Stimulated activated CD4-positive, alpha-beta T cell treated with anti-CD3 and anti-CD28 coated beads, Interleukin-4, amount 100 ng/mL, for 1 hour (primary cell): Measurements from ENCODE around the gene NFIX.

Experiments
- DNase-seq: peaks from one replicate; pipeline ENCODE4 v3.0.0-alpha.2; 2020

Gene NFIX

GRCh38 chr19:13095934-13096927 is 101.0 kb downstream of the NFIX start:
- DNase-seq = no peak

DNA sequence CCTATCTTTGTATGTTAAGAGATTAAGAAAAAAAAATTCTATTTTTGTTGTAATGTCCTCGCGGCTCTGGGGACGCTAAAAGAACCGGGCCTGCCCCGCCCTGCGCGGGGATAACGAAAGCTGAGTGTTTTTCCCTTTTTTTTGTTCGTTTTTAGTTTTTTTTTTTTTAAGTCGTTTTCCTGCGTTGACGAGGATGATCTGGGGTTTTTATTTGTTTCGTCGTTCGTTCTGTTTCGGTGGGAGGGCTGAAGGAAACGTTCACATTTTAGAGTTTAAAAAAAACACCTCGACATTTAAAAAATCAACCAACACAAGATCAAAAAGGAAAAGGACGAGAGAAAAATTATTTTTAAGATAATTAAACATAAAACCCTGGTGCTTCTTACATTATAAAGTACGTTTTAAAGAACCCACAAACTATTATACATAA is 101.8 kb downstream of the NFIX start:
- no peak for DNase-seq

DNA sequence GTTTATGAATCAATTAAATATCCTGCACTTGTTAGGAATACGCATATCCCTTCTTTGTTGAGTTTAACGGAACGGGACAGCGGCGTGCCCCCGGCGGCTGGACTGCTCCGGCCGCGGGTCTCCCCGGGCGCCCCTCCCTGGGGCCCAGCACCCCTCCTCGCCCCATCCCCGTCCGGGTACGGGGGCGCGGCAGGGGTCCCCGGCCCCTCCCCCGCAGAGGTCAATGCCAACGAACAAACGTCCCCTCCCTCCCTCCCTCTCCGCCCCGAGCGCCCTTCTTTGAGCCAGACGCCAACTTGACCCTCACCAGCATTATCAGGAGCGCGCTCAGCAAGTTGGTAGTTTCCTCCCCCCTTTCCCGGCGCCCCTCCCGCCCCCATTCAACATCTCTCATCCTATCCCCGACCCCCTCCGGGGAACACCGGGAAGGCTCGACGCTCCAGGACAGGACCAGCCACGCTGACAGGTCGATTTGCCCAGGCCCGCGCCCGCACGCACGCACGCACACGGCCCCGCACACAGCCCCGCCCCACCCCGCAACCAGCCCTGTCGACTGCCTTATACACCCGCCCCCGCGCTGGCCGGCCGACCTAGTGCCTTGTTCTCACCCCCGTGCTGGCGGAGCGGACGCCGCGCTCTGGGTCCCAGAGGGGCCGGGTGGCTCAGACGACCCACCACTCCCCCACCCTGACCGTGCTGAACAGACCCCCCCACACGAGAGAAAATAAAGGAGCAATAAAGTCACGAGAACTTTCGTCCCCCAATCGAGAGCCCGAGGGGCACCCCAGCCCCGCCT is 102.4 kb downstream of the NFIX start:
- no peak for DNase-seq

GRCh38 chr19:13098277-13099072 is 103.2 kb downstream of the NFIX start:
- no peak for DNase-seq

- peak; percentile 76 for DNase-seq
Observed at GRCh38 chr19:13099073-13099999, 104.1 kb downstream of the NFIX start.

- DNase-seq = peak; percentile 51
Observed at GRCh38 chr19:13100031-13100588, 104.8 kb downstream of the NFIX start.

DNA sequence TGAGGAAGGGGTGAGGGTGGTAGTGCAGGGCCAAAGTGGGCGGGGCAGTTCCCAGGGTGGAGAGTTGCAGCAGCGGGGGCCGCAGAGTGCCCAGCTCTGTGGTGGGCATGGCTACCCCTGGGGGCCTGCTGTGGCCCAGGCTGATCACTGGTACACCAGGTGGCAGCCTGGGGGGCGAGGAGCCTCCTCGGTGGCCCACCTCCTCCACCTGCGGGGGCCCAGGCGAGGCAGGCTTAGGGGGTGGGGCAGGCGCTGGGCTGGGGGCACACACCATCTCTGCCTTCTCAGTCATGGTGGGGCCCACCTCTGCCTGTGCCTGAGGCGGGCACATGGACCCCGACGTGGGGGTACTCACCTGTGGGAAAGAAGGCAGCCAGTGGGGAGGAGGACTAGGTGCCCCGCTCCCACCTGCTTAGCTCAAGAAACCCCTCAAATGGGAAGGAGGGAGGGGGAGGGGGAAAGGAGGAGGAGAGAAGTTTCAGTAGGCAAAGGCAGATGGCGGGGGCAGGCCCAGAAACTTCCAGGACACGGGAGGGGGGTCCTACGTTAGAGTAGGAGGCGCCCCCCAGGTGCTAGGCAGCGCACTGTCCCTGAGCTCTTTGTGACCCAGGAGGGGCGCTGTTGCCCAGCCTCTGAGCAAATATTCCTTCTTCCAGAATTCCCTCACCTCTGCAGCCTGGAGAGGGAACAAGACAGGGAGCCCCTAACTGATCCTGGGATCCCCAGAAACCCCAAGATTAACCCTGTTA is 105.7 kb downstream of the NFIX start:
- DNase-seq = no peak

DNA sequence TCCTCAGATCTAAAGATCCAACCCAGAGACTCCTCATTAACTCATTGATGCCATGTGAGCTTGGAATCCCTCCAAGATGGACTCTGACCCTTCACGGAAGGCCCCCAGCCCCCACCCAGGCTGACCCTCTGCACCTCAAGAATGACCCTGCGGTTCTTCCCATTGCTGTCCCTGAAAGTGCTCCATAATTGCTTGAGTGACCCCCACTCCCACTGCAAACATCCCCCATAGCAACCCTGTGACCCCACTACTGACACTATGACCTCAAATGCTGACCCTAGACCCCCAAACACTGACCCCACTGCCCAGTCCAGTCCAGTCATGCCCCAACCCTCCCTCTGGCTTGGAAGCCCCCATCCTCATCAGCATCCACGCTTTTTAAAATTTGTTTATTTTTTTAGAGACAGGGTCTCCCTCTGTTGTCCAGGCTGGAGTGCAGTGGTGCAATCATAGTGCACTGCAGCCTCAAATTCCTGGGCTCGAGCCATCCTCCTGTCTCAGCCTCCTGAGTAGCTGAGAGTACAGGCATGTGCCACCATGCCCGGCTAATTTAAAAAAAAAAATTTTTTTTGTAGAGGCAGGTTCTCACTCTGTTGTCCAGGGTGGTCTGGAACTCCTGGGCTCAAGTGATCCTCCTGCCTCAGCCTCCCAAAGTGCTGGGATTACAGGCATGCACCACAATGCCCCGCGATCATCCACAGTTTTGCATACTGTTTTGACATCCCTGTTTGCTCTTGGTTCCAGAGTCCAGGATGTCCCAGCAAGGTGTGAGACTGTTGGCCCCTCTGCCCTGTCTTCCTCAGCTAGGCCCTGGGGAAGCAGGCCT is 106.5 kb downstream of the NFIX start:
- DNase-seq = no peak

DNA sequence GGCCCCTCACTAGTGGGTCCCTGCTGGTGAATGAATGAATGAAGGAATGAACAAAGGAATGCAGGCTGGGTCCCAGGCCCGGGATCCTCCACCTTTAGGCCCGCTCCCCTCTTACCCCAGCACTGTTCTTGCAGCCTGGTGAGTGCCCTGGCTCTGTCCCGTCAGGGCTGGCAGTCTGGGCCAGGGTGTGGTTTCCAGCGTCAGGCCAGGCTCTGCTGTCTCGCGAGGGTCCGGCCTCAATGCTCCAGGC is 107.1 kb downstream of the NFIX start:
- DNase-seq = no peak

DNA sequence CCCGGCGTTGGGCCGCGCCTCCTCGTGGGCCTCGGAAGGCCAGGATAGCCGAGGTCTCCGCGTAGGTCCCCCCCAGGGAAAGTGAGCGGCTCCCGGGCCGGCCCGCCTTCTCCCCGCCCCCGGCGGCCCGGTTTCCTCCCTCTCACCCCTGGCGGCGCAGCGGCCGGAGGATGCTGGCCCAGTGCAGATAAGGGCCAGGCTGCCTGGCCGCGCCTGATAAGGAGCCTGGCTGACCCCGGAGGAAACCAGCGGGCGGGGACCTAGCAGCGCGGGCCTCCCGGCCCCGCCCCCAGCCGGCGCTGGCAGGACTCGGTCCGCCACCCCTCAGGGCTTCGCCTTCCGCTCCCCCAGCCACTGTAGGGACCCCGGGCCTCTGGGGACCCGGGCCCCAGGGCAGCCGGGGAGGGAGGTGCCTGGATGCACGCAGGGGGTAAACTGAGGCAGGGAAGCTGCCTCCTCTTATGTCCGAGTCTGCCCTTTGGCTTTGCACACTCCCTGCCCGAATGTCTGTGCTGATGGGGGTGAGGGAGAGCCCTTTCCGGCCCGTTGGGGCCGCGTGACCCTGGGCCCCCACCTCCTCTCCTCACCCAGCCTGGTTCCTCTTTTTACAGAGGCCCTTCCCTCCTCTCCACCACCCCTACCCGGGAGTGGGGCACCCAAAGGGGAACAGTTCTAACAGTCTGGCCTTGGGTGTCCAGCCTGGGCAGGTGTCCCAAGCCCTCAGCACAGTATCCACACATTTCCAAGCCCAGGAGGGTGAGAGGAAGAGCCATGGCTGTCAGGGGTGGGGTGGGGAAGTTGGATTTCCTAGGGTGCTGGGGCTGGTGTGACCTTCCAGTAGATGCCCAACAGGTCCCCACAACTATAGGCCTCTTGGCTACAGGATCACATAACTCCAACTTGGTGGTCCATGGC is 107.6 kb downstream of the NFIX start, which contains the start of gene LYL1:
Gene LYL1 (minus strand): TSS at position 193 of the 915 bp plus-strand sequence. CDS start 1,687 bp downstream, outside the sequence.
- peak; percentile 42 for DNase-seq

DNA sequence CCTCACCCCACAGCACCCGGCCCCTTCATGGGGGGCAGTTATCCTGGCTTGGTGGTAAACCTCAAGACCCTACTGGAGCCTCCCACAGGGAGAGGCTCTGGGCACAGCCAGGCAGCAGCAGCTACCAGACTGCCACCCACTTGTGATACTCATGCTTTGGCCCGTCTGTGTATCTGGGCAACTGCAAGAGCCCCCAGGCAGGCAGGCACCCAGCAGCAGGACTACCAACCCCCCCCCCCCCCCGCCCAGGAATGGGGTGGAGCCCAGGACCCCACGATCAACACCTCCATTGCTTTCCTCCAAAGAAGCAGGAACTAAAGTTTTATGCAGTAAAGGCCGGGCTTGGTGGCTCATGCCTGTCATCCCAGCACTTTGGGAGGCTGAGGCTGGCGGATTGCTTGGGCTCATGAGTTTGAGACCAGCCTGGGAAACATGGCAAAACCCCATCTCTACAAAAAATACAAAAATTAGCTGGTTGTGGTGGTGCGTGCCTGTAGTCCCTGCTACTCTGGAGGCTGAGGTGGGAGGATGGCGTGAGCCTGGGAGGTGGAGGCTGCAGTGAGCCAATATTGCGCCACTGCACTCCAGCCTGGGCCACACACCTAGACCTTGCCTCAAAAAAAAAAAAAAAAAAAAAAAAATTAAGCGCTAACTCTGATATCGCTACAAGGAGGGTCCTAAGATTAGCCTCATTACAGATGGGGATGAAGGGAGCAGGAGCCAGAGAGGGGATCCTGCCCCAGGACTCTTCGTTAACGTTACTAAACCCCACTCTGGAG is 108.5 kb downstream of the NFIX start:
- no peak for DNase-seq

- peak; percentile 74 for DNase-seq
Observed at GRCh38 chr19:13104360-13104847, 109.1 kb downstream of the NFIX start.

DNA sequence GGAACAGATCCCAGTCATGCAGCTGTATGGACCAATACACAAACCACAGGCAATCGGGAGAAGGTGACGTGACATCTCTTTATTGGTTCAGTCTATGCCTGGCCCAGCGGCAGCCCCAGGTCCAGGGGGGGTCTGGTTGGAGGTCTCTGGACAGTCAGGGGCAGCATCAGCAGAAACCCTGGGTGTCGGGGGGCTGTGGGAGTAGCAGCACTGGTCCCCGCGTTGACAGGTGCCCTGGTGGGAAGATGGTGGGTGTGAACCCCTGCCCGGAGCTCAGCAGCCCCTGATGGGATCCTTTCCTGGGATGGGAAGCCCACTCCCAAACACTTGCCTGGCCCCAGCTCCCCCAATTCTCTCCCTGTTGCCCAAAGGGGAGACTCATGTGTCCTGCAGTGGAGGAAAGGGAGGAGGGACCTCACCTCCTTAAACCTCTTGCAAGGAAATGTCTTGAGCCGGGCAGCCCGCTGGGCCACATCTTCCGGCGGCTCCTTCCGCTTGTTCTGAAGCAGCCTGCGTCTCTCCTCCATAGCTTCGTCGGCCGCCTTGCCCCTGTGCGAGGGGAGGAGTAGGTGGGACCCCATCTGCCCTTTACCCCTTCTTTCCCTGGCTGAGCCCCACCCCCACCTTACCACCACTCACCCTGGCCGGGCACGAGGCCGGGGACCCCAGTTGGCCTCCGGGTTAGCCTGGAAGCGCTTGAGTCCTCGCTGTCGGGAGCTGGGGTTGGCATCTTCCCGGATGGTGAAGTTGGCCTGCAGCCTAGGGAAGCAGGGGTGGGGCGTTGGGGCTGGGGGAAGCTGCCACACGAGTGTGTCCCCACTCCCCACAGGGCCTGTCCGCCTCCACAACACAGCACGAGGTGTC is 109.8 kb downstream of the NFIX start:
- DNase-seq = no peak

- no peak for DNase-seq
Observed at GRCh38 chr19:13109361-13110098, 114.3 kb downstream of the NFIX start.

GRCh38 chr19:13110099-13110610 is 114.9 kb downstream of the NFIX start:
- DNase-seq = no peak

GRCh38 chr19:13112555-13112954 is 117.3 kb downstream of the NFIX start:
- DNase-seq = no peak
